Neural cell (in vitro differentiated cells): ENCODE results near the gene CFAP221.

Experiments used
- RAD21 ChIP-seq: fragments of 450-650 bp; conservative IDR thresholded peaks from 2 replicates; pipeline ENCODE4 v1.6.1; 2014; ENCODE audit warnings: antibody characterized with exemption, mild to moderate bottlenecking, moderate library complexity
- TF ChIP-seq, protein P1 (sequence below): fragments of 450-650 bp; IDR thresholded peaks from 2 replicates; pipeline ENCODE4 v1.5.1; 2014; ENCODE audit warnings: antibody characterized with exemption, mild to moderate bottlenecking, moderate library complexity; ENCODE audit not compliant: poor library complexity, severe bottlenecking

- TF ChIP-seq, protein P1, sequence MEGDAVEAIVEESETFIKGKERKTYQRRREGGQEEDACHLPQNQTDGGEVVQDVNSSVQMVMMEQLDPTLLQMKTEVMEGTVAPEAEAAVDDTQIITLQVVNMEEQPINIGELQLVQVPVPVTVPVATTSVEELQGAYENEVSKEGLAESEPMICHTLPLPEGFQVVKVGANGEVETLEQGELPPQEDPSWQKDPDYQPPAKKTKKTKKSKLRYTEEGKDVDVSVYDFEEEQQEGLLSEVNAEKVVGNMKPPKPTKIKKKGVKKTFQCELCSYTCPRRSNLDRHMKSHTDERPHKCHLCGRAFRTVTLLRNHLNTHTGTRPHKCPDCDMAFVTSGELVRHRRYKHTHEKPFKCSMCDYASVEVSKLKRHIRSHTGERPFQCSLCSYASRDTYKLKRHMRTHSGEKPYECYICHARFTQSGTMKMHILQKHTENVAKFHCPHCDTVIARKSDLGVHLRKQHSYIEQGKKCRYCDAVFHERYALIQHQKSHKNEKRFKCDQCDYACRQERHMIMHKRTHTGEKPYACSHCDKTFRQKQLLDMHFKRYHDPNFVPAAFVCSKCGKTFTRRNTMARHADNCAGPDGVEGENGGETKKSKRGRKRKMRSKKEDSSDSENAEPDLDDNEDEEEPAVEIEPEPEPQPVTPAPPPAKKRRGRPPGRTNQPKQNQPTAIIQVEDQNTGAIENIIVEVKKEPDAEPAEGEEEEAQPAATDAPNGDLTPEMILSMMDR = no peak
- TF ChIP-seq RAD21 = no peak
These were observed 151.8 kb downstream of the CFAP221 start for GRCh38 chr2:119696005-119696404.
